Measurements from ENCODE around the gene ASPSCR1.

DNA sequence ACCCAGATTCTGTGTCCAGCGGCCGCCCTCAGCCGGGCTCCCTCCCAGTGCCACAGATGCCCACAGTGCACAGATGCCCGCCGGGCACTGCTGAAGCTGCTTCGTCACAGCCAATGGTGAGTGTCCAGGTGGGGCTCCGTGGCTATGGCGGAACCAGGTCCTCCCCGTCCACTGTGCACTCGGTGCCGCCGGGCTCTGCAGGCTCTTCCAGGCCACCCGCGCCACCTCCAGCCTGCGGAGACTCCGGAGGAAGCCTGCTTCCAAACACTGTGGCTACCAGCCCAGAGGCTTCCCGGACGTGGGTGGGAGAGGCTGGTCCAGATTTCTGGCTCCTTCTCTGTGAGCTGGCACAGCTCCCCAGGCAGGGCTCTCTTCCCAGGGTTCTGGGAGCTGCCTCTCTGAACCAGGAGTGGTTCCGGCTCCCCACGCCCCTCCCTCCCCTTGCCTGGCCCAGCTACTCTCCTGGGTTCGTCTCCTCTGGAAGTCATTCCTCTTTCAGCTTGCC is 37.5 kb upstream of the ASPSCR1 start:
- TF ChIP-seq BACH1 (IDR thresholded peaks at IDR 0.05; ENCODE audit: borderline replicate concordance) (no peak), CTCF (IDR thresholded peaks at IDR 0.05 in 2 of 3, conservative IDR thresholded peaks at IDR 0.05 in 1 of 3; ENCODE audit: control insufficient read depth in 2 of 3, extremely low read depth in 1 of 3, insufficient read depth in 1 of 3, low read depth in 3 of 3, low read length in 3 of 3) (no peak), SIN3A (IDR thresholded peaks at IDR 0.05; ENCODE audit: low read depth, low read length) (no peak), CEBPB (IDR thresholded peaks at IDR 0.05; ENCODE audit: borderline replicate concordance in 1 of 2, low read depth in 2 of 2, low read length in 2 of 2) (no peak), SIX5 (IDR thresholded peaks at IDR 0.05; ENCODE audit: low read depth, low read length, severe bottlenecking) (no peak), POLR2A (IDR thresholded peaks at IDR 0.05; ENCODE audit: low read depth, low read length) (no peak), HCFC1 (IDR thresholded peaks at IDR 0.05; ENCODE audit: low read length) (no peak), RAD21 (IDR thresholded peaks at IDR 0.05; ENCODE audit: insufficient read depth, low read depth, low read length) (no peak), EZH2 (IDR thresholded peaks at IDR 0.05; ENCODE audit: borderline replicate concordance, control insufficient read depth, low read depth, low read length) (no peak), POLR2AphosphoS5 (IDR thresholded peaks at IDR 0.05; ENCODE audit: low read length) (no peak), POU2F2 (IDR thresholded peaks at IDR 0.05; ENCODE audit: borderline replicate concordance, low read depth, low read length) (no peak), KDM1A (IDR thresholded peaks at IDR 0.05; ENCODE audit: borderline replicate concordance) (no peak), FOS (IDR thresholded peaks at IDR 0.05; ENCODE audit: borderline replicate concordance, extremely low read depth, insufficient read length) (no peak)
